GM12874 (cell line): ENCODE measurements around the gene CHM.

ENCODE experiments used
- CTCF ChIP-seq: IDR thresholded peaks from 2 replicates; pipeline ENCODE4 v1.5.1; 2011; ENCODE audit warnings: low read depth, mild to moderate bottlenecking, control low read depth, low read length, moderate library complexity; ENCODE audit not compliant: insufficient read depth

CHM gene

GRCh38 chrX:86047174-86047935 lies at the start of gene CHM:
CHM (minus strand) TSS chrX:86047558; CDS start chrX:86047532, 26 bp downstream.
- no peak for TF ChIP-seq CTCF

- TF ChIP-seq CTCF = no peak
Observed at GRCh38 chrX:86078650-86079049, 31.3 kb upstream of the CHM start.

- no peak for TF ChIP-seq CTCF
Observed at GRCh38 chrX:86066998-86067397, 19.6 kb upstream of the CHM start.

- no peak for TF ChIP-seq CTCF
Observed at GRCh38 chrX:86061407-86061806, 14.0 kb upstream of the CHM start.

- no peak for TF ChIP-seq CTCF
Observed at GRCh38 chrX:86051741-86052140, 4.4 kb upstream of the CHM start.

GRCh38 chrX:86047936-86048280 lies 550 bp upstream of the CHM start:
- no peak for TF ChIP-seq CTCF

- TF ChIP-seq CTCF = no peak
Observed at GRCh38 chrX:86044216-86044615, 3.1 kb downstream of the CHM start.
